Testis (tissue), 2 donors: ENCODE results near the gene SNX14.

Source experiments
- CTCF ChIP-seq, 3 experiments: fragments of 450-650 bp in 2 of 3; fragments of 200-600 bp in 1 of 3; sonication (generic) in 1 of 3; IDR thresholded peaks; one replicate each; pipeline ENCODE4 v1.5.1; 2016 to 2019; ENCODE audit warnings: antibody characterized with exemption in 3 of 3, mild to moderate bottlenecking in 2 of 3, moderate library complexity in 1 of 3
- POLR2A ChIP-seq: fragments of 450-650 bp; IDR thresholded peaks from one replicate; pipeline ENCODE4 v1.6.1; 2017; ENCODE audit warnings: antibody characterized with exemption, mild to moderate bottlenecking, moderate library complexity

- TF ChIP-seq CTCF (IDR thresholded peaks at IDR 0.05) (no peak), POLR2A (no peak)
Observed at GRCh38 chr6:85460921-85461797, 132.5 kb downstream of the SNX14 start.
